Spleen (tissue), 11 donors: Measurements from ENCODE around the gene IFNE. TPM values are rescaled to one million over a fixed set of nuclear protein-coding genes. Genes with fewer than 3 reads are reported as not detected.

Experiments
- microRNA-seq, 3 donors: library from miRNA; unstranded; fragments of <30 nt; microRNA quantifications; one replicate each; pipeline versions ENCODE4 to v1.1.0, GENCODE V29; 2019 to 2020
- polyA plus RNA-seq, 3 donors: library from polyadenylated mRNA; stranded (reverse); fragments of 200-250 nt; gene quantifications; one replicate each; pipeline ENCODE4 v1.2.1, GENCODE V29; 2013
- small RNA-seq, 4 donors: library from RNA; depleted of rRNA; stranded (forward); fragments of <200 nt; gene quantifications; one replicate each; pipeline ENCODE3, GENCODE V24; 2016
- total RNA-seq, 7 donors: library from RNA; depleted of rRNA in 3 of 7; stranded (reverse); fragments of >200 nt in 3 of 7; fragmentation: NEBNext Ultra II Directional in 4 of 7; extraction: Animal tissue kit (Norgen Biotek cat#: 25700) in 4 of 7; gene quantifications; one replicate each; pipeline versions ENCODE4 v1.1.0 to v1.2.1, GENCODE V29; 2016 to 2021
- donor health status: healthy with polysubstance abuse.
- donor health status: DM: no; HTN: no; CAD: no; lungs with moderate emphysema.
- donor health status: DM: no; HTN: no; CAD: no.
- donor health status: Bipolar disorder and iron deficiency.
- donor health status: healthy.
- donor health status: DM: no; HTN: no; CAD: no.
- donor health status: DM: yes; HTN: yes; CAD: no.

Gene IFNE
- total and polyA plus RNA-seq, 10 donors: 0.11 to 0.12 TPM; not detected in 8

Small RNAs within 50 kb of the gene (microRNA-seq; reads per million reads assigned to microRNA genes)
- 11.2 to 243 (median 235) reads per million in 3 donors for gene MIR31

Small RNAs within 50 kb of the gene (small RNA-seq; reads per million reads assigned to genes)
- gene MIR31 (0.45 to 1.9 (median 1.4) reads per million in 4 donors), gene RF00157 (0 reads per million in 4 donors)

Other genes with a start within 250 kb of the IFNE start
- not detected for gene IFNA14, start 242.3 kb downstream of the IFNE start, total RNA-seq
- gene IFNA14, start 242.3 kb downstream of the IFNE start, polyA plus RNA-seq: not detected
- 1 to 10 TPM in 1 of 7 donors, not detected in 6; 1.2 TPM for gene IFNA5, start 177.0 kb downstream of the IFNE start, total RNA-seq
- gene IFNA5, start 177.0 kb downstream of the IFNE start, polyA plus RNA-seq: not detected
- 10 to 100 TPM; 21.5 to 32.7 (median 27.8) TPM for gene KLHL9, start 146.9 kb downstream of the IFNE start, total RNA-seq
- gene KLHL9, start 146.9 kb downstream of the IFNE start, polyA plus RNA-seq: 10 to 100 TPM in 1 of 3 donors, 1 to 10 TPM in 2; 7.7 to 11.4 (median 8.3) TPM
- under 1 TPM in 1 of 7 donors, not detected in 6; 0.23 TPM for gene IFNA6, start 131.4 kb downstream of the IFNE start, total RNA-seq
- gene IFNA6, start 131.4 kb downstream of the IFNE start, polyA plus RNA-seq: not detected
- gene IFNA13, start 114.3 kb downstream of the IFNE start, total RNA-seq: 1 to 10 TPM in 1 of 7 donors, under 1 TPM in 3, not detected in 3; 0.25 to 1.7 (median 0.90) TPM
- gene IFNA13, start 114.3 kb downstream of the IFNE start, polyA plus RNA-seq: under 1 TPM in 1 of 3 donors, not detected in 2; 0.17 TPM
- gene IFNA2, start 96.9 kb downstream of the IFNE start, total RNA-seq: under 1 TPM in 2 of 7 donors, not detected in 5; 0.86 to 0.88 TPM
- gene IFNA2, start 96.9 kb downstream of the IFNE start, polyA plus RNA-seq: not detected
- gene IFNA8, start 73.2 kb downstream of the IFNE start, total RNA-seq: not detected
- gene IFNA8, start 73.2 kb downstream of the IFNE start, polyA plus RNA-seq: not detected
- gene IFNA1, start 41.9 kb downstream of the IFNE start, total RNA-seq: not detected
- gene IFNA1, start 41.9 kb downstream of the IFNE start, polyA plus RNA-seq: not detected